SHP77 (cell line): ENCODE results near the gene EPHA5.
A peak's percentile ranks its signal among the peaks of the same experiment; 100 is the strongest.

Experiments used
- DNase-seq, 2 experiments: peaks; one replicate each; lab custom pipeline; 2025; lab: John Stamatoyannopoulos, UW

EPHA5 gene

GRCh38 chr4:65495439-65495838, 174.8 kb downstream of the EPHA5 start:
- no peak for DNase-seq

- DNase-seq, result no peak
Measured at GRCh38 chr4:65482410-65482809, 187.9 kb downstream of the EPHA5 start.

- no peak for DNase-seq
Measured at GRCh38 chr4:65472531-65472930, 197.8 kb downstream of the EPHA5 start.

- no peak for DNase-seq
Measured at GRCh38 chr4:65467068-65467680, 203.1 kb downstream of the EPHA5 start.

- no peak for DNase-seq
Measured at GRCh38 chr4:65461781-65462180, 208.5 kb downstream of the EPHA5 start.

- DNase-seq, result no peak
Measured at GRCh38 chr4:65457011-65457410, 213.3 kb downstream of the EPHA5 start.

- DNase-seq, result no peak
Measured at GRCh38 chr4:65456579-65456978, 213.7 kb downstream of the EPHA5 start.

- DNase-seq, result no peak
Measured at GRCh38 chr4:65453398-65453797, 216.9 kb downstream of the EPHA5 start.

- DNase-seq, result no peak
Measured at GRCh38 chr4:65450899-65451298, 219.4 kb downstream of the EPHA5 start.

GRCh38 chr4:65437102-65437501, 233.2 kb downstream of the EPHA5 start:
- DNase-seq, result no peak

- DNase-seq, result no peak
Measured at GRCh38 chr4:65422109-65422508, 248.2 kb downstream of the EPHA5 start.

GRCh38 chr4:65420036-65420435, 250.3 kb downstream of the EPHA5 start:
- no peak for DNase-seq

- peak; percentile 94 to 97 for DNase-seq
Measured at GRCh38 chr4:65416891-65417290, 253.4 kb downstream of the EPHA5 start.

GRCh38 chr4:65407483-65407882, 262.8 kb downstream of the EPHA5 start:
- no peak for DNase-seq

- DNase-seq, result no peak
Measured at GRCh38 chr4:65401083-65401482, 269.2 kb downstream of the EPHA5 start.

GRCh38 chr4:65399084-65399483, 271.2 kb downstream of the EPHA5 start:
- no peak for DNase-seq

- DNase-seq, result no peak
Measured at GRCh38 chr4:65393078-65393477, 277.2 kb downstream of the EPHA5 start.

GRCh38 chr4:65392488-65392887, 277.8 kb downstream of the EPHA5 start:
- no peak for DNase-seq

GRCh38 chr4:65391814-65392213, 278.5 kb downstream of the EPHA5 start:
- peak in 1 of 2 experiments; percentile 12 for DNase-seq

GRCh38 chr4:65391382-65391781, 278.9 kb downstream of the EPHA5 start:
- no peak for DNase-seq

GRCh38 chr4:65386927-65387326, 283.4 kb downstream of the EPHA5 start:
- DNase-seq, result no peak

GRCh38 chr4:65383589-65384305, 286.5 kb downstream of the EPHA5 start:
- DNase-seq, result no peak

GRCh38 chr4:65381648-65382047, 288.6 kb downstream of the EPHA5 start:
- no peak for DNase-seq

- no peak for DNase-seq
Measured at GRCh38 chr4:65370709-65371108, 299.6 kb downstream of the EPHA5 start.
